Mesothelial cell of epicardium (in vitro differentiated cells): ENCODE results near the gene CDH12. TPM values are rescaled to one million over a fixed set of nuclear protein-coding genes. Genes with fewer than 3 reads are reported as not detected.

ENCODE experiments used
- DNase-seq, 2 experiments: peaks; one replicate each; pipeline ENCODE4 v3.0.0; 2021; ENCODE audit warnings: low spot score in 2 of 2; ENCODE audit not compliant: unreplicated experiment in 2 of 2
- H3K27ac Mint-ChIP-seq: 2 replicates; pipeline ENCODE4 v1.8.0; 2021; ENCODE audit warnings: mixed read lengths
- H3K27me3 Mint-ChIP-seq: 2 replicates; pipeline ENCODE4 v1.8.0; 2021; ENCODE audit warnings: low read depth, mixed read lengths
- H3K36me3 Mint-ChIP-seq: 2 replicates; pipeline ENCODE4 v1.8.0; 2021; ENCODE audit warnings: mixed read lengths
- H3K4me1 Mint-ChIP-seq: 2 replicates; pipeline ENCODE4 v1.8.0; 2021; ENCODE audit warnings: mixed read lengths
- H3K4me3 Mint-ChIP-seq: 2 replicates; pipeline ENCODE4 v1.8.0; 2021; ENCODE audit warnings: mild to moderate bottlenecking, moderate library complexity, mixed read lengths
- H3K9me3 Mint-ChIP-seq: 2 replicates; pipeline ENCODE4 v1.8.0; 2021; ENCODE audit warnings: mixed read lengths
- total RNA-seq: library from RNA; stranded (reverse); gene quantifications from 3 replicates; pipeline ENCODE4 v1.2.1, GENCODE V29; 2021
- TF ChIP-seq, protein P1 (sequence below): fragments of 200-600 bp; sonication (generic); IDR thresholded peaks from one replicate; pipeline ENCODE4 v1.5.0; 2021; ENCODE audit warnings: antibody characterized with exemption; ENCODE audit not compliant: unreplicated experiment

Gene CDH12
- total RNA-seq, 1 donor from 2014 or later, result 1.6 TPM

DNA sequence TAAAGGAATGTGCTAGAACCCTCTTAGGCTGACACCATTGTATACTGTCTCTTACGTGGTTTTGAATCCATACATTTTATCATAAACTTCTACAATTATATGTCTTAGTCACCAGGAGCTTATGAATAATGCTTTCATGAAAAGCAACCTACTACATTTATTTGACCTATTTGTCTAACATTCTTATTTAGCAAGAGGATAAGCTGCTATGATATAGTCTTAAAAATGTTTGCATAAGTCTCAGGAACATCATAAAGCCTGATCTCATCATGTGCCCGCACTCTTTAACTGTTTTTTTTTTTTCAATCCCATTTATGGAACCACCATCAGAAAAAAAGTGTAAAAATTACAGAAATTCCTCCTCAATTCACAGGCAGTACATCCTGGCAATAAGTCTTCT is 59.7 kb downstream of the CDH12 start:
- Mint-ChIP-seq H3K4me3 (no peak overlapping the region), H3K27me3 (peaks cover 9% of the 10 kb centered on the region), H3K36me3 (no peaks in the 10 kb centered on the region), H3K4me1 (no peaks in the 10 kb centered on the region), H3K9me3 (no peaks in the 10 kb centered on the region), H3K27ac (no peak overlapping the region)
- no peak for DNase-seq
- TF ChIP-seq, protein P1, sequence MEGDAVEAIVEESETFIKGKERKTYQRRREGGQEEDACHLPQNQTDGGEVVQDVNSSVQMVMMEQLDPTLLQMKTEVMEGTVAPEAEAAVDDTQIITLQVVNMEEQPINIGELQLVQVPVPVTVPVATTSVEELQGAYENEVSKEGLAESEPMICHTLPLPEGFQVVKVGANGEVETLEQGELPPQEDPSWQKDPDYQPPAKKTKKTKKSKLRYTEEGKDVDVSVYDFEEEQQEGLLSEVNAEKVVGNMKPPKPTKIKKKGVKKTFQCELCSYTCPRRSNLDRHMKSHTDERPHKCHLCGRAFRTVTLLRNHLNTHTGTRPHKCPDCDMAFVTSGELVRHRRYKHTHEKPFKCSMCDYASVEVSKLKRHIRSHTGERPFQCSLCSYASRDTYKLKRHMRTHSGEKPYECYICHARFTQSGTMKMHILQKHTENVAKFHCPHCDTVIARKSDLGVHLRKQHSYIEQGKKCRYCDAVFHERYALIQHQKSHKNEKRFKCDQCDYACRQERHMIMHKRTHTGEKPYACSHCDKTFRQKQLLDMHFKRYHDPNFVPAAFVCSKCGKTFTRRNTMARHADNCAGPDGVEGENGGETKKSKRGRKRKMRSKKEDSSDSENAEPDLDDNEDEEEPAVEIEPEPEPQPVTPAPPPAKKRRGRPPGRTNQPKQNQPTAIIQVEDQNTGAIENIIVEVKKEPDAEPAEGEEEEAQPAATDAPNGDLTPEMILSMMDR, result no peak

DNA sequence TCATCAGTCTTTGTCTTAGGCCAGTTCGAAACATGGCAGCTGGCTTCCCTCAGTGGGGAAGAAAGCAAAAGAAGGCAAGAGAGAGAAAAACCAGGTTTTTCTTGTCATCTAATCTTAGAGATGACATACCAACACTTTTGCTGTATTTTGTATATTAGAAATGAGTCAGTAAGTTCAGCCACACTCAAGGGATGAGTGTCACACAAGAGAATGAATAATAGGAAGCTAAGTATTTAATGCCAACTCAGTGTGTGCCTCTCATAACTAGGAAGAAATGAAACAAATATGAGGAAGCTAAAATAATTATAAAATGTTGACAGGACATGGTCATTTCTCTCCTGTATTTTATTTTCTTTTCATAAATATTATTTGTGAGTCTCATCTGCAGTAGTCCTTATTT is 65.3 kb downstream of the CDH12 start:
- no peaks in the 10 kb centered on the region for H3K4me1 Mint-ChIP-seq
- H3K4me3 Mint-ChIP-seq, result no peak overlapping the region
- H3K9me3 Mint-ChIP-seq, result peaks cover 5% of the 10 kb centered on the region
- DNase-seq, result no peak
- TF ChIP-seq, protein P1, result no peak
- no peaks in the 10 kb centered on the region for H3K36me3 Mint-ChIP-seq
- no peak overlapping the region for H3K27ac Mint-ChIP-seq
- peaks cover 9% of the 10 kb centered on the region for H3K27me3 Mint-ChIP-seq

DNA sequence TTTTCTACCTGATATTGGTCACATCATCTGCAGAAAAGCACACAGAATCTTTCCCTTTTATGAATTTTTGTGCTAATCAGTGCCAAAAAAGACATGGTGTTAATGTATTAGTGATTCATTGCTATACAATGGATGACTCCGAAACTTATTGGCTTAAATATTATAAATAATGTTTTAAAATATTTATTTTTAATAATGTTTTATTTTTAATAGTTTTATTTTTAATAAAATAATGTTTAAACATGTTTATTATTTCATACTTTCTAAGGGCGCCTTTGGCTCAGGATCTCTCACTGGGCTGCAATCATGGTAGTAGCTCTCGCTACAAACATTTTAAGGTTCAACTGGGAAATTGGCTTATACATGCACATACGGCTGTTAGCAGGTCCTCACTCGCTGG is 65.7 kb downstream of the CDH12 start:
- TF ChIP-seq, protein P1, result no peak
- Mint-ChIP-seq H3K4me3 (no peak overlapping the region), H3K36me3 (no peaks in the 10 kb centered on the region), H3K4me1 (no peaks in the 10 kb centered on the region), H3K27me3 (peaks cover 11% of the 10 kb centered on the region), H3K9me3 (peaks cover 5% of the 10 kb centered on the region), H3K27ac (no peak overlapping the region)
- no peak for DNase-seq

DNA sequence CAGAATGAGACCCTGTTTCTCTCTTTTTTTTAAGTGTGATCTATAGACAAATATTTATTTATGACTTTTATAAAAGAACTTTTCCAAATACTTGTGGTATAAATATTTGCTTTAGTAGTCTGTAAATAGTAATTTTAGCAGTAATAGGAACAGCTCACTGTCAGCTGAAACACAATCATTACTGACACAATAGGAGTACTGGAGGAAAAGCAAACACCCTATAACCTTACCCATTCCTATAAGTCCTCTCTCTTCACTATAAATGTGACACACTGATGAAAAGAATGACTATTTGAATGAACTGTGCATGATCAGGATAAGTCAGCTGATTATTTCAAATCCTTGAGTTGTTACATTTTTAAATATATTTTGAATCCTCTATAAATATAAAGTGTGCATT is 72.4 kb downstream of the CDH12 start:
- Mint-ChIP-seq H3K4me1 (no peaks in the 10 kb centered on the region), H3K27me3 (peaks cover 14% of the 10 kb centered on the region), H3K27ac (no peak overlapping the region), H3K9me3 (peaks cover 2% of the 10 kb centered on the region), H3K4me3 (no peak overlapping the region), H3K36me3 (no peaks in the 10 kb centered on the region)
- DNase-seq, result no peak
- TF ChIP-seq, protein P1, result no peak

DNA sequence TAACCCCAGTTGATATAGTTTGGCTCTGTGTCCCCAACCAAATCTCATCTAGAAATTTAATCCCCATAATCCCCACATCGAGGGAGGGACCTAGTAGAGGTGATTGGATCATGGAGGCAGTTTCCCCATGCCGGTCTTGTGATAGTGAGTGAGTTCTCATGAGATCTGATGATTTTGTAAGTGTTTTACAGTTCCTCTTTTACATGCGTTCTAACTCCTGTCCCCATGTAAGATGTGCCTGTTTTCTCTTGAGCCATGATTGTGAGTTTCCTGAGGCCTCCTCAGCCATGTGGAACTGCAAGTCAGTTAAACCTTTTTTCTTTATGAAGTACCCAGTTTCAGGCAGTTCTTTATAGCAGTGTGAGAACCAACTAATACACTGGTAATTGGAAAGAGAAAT is 73.6 kb downstream of the CDH12 start:
- H3K27ac Mint-ChIP-seq, result no peak overlapping the region
- peaks cover 14% of the 10 kb centered on the region for H3K27me3 Mint-ChIP-seq

More for the DNA sequence above, 73.6 kb downstream of the CDH12 start:
- H3K4me3 Mint-ChIP-seq, result no peak overlapping the region
- TF ChIP-seq, protein P1, result no peak
- no peaks in the 10 kb centered on the region for H3K4me1 Mint-ChIP-seq
- no peak for DNase-seq
- peaks cover 2% of the 10 kb centered on the region for H3K9me3 Mint-ChIP-seq
- H3K36me3 Mint-ChIP-seq, result no peaks in the 10 kb centered on the region
